Right kidney (tissue), 9 donors: ENCODE data around the gene CTRB1.

Experiments used
- DNase-seq: peaks from one replicate; pipeline ENCODE4 v3.0.0-alpha.2; 2016
- long read RNA-seq, 8 donors: transcript quantifications; one replicate each; lab custom pipeline, GENCODE V29; 2026

CTRB1 gene
- long read RNA-seq, donor 1: 0 reads
- long read RNA-seq, donor 2: 0 reads
- long read RNA-seq, donor 3: 0 reads
- long read RNA-seq, donor 4: 0 reads
- long read RNA-seq, donor 5: 0 reads
- long read RNA-seq, donor 6: 0 reads
- long read RNA-seq, donor 7: 0 reads
- long read RNA-seq, donor 8: 0 reads

DNA sequence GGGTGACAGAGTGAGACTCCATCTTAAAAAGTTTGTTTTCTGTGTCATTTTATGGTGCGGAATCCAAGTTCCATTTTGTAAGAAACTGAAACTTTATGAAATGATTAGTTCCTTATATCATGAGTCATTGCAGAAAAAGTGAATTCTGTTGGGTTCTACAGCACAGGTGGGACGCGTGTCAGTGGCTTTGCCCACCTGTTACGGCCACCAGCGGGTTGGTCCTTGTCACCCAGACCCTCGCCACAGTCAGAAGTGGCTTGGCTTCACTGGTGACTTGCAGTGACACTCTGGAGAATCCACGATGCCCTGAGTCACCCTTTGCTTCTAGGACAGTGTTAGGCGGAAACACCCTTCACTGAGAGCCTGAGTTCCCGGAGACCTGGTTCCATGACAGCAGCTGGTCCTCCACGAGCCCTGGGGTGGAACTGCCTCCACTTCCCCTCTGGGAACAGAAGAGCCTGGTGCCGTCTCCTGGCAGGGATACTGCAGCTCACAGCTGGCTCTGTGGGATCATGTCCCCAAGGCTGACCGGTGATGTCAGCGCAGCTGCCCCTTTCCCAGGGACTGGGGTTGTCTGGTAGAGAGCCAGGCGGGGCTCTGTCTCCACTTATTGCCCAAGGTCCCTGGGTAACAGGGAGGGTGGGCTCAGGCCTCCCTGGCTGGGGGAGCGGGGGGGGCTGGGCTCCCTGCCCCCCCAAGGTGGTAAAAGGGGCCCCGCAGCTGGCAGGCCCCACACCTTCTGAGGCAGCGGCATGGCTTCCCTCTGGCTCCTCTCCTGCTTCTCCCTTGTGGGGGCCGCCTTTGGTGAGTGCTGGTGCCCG is at the start of gene CTRB1:
TSS of gene CTRB1 (plus strand) at position 733 of the 821 bp plus-strand sequence. CDS start at position 753, 20 bp downstream.
- DNase-seq: no peak

DNA sequence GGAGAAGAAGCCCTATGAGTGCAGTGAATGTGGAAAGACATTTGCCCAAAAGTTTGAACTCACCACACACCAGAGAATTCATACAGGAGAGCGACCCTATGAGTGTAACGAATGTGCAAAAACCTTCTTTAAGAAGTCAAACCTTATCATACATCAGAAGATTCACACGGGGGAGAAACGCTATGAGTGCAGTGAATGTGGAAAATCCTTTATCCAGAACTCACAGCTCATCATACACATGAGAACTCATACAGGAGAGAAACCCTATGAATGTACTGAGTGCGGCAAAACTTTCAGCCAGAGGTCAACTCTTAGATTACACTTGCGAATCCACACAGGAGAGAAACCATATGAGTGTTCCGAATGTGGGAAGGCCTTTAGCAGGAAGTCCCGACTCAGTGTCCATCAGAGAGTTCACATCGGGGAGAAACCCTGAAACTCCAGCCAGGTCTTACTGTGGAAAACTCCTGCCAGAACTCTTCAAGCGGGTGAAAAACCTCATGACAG is 48.8 kb upstream of the CTRB1 start:
- DNase-seq: no peak

DNA sequence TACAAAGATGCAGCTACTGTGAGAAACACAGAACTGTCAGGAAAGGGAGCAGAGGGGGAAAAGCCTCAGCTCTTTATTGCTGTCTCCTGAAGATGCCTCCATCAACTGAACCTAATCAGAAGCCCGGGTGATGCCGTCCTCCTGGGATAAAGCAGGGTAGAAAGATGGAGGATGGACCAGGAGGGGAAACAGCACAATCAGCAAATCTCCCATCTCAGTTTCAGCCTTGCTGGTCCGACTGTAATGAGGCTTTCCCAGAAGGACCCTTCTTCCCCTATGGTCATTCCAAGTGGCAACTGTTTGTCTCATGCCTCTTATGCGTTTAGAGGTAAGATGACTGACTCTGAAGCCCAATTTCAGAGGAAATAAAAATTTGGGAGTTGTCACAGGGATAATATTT is 46.2 kb upstream of the CTRB1 start:
- DNase-seq: no peak

DNA sequence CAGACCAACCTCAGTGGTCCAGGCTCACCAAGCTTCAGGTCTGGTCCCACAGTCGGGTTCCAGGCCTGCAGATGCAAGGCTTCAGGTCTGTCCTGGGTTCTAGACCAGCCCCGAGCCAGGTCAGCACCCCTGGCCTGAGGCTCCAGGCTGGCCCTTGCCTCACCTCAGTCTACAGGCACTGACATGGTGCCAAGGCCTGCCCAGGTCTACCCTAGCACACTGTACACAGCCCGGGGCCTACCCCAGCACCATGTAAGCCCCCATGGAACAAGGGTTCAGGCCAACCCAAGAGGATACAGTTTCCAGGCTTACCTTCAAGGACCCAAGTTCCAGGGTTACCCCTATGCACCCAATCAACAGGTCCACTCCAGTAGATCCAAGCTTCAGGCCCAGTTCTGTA is 43.7 kb upstream of the CTRB1 start:
- DNase-seq: no peak

DNA sequence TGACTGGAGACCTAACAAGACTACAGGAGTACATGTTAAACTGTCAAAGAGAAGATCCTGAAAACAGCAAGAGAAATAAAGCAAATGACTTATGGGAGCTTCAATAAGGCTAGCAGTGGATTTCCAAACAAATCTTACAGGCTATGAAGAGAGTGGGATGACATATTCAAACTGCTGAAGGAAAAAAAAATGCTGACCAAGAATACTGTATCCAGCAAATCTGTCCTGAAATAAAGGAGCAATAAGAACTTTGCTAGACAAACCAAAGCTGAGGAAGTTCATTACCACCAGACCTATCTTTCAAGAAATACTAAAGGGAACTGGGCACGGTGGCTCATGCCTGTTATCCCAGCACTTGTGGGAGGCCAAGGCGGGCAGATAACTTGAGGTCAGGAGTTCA is 41.9 kb upstream of the CTRB1 start:
- no peak for DNase-seq

DNA sequence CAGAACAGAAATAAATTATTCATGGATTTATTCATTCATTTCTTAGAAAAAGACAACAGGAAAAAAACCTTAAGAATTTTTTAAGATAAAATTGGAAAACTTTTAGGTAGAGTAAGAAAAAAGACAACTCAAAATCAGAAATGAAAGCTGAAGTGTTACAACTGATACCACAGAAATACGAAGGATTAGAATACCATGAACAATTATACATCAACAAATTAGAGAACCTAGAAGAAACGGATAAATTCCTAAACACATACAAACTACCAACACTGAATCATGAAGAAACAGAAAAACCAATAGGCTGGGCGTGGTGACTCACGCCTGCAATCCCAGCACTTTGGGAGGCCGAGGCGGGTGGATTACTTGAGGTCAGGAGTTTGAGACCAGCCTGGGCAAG is 39.6 kb upstream of the CTRB1 start:
- DNase-seq: no peak

DNA sequence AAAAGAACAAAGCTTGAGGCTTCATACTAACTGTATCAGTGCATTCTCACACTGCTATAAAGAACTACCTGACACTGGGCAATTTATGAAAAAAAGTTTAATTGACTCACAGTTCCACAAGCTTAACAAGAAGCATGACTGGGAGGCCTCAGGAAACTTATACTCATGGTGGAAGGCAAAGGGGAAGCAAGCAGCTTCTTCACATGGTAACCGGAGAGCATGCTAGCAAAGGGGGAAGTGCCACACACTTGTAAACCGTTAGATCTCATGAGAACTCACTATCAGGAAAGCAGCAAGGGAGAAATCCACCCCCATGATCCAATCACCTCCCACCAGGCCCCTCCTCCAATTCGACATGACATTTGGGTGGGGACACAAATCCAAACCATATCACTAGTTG is 37.2 kb upstream of the CTRB1 start:
- DNase-seq: no peak

DNA sequence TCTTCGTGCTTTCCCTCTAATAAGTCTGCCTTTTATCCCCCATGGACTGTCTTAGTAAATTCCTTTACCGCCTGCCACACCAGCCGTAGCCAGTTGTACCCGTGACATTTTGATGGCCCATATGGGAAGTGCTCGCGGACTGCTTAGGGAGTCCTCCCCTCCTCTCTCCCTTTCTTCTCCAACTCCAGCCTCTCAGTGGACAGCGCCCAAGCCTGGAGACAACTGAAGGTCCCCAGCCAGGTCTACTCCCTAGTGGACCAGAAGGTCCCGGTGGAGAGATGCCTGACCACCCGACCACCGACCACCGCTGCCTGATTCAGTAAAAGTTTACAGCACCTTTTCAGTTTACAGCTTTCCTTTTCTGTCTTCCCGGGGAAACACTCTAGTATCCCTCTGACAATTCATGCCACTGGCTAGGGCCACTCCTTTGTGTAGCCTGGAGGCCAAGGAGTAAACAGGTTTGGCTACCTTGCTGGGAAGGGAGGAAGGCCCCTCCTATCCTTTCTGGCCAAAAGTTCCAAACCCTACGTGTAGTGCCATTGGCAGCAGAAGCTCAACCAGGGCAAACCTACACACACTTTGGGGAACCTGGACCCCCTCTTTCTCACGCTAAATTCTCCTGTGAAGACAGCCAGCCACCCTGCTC is 29.8 kb upstream of the CTRB1 start:
- DNase-seq: no peak

DNA sequence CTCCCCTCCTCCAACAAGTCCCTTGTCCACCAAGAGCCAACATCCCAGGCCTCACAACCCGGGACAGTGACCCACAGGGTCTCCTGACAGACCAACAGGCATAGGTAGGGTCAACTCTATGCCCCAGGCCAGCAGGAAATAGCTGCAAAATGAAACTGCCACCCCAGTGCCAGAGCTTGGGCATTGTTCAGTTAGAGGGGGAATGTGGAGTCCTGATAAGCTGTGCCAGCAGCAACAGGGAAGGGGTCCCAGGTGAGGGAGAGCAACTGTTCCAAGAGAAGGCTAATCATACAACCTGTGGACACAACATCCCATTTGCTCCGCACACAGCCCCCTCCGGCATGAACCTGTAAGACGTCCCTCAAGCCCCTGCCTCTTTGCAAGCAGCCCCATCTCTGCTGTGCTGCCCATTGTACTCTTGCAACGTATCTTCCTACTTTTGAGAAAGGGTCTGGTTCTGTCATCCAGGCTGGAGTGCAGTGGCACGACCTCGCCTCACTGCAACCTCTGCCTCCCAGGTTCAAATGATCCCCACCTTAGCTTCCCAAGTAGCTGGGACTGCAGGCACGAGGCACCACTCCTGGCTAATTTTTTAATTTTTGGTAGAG is 29.0 kb upstream of the CTRB1 start:
- no peak for DNase-seq

DNA sequence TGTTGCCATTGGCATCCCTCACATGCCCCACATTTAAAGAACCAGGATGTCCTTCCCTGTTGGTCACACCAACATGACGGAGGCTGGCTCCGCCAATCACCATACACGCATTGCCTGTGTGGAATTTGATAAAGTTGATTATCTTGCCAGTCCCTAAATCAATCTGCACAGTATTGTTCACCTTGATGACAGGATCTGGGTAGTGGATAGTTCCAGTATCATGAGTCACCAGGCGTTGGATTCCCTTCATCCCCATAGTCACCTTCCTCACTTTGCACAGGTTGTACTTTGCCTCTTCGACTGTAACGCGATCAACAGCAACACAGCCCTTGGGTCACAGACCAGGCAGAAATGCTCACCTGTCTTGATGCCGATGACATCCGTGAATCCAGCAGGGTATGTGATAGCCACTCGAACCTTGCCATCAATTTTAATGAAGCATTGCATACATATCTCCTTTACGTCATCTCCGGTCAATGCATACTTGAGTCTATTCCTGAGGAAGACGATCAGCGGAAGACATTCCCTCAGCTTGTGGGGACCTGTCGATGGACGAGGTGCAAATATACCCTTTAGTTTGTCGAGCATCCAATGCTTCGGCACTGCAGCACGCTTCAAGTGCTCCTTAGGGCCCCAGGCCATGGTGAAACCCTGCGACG is 26.1 kb upstream of the CTRB1 start:
- no peak for DNase-seq

DNA sequence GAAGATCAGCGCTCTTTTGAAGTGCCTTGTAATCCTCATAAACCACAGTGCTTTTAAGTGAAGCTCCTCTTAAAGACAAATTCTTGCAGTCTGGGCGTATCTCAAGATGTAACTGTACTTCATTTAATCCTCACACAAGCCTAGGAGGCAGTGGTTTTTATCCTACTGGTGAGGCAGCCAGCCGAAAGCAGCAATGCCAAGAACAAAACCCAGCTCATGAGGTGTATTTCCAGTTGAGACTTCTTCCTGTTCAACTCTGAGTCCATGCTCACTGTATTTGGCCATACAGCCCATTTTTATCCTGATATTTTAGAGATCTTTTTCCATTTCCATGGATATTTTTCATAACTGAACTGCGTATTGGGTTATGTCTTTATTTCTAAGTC is 25.5 kb upstream of the CTRB1 start:
- no peak for DNase-seq

DNA sequence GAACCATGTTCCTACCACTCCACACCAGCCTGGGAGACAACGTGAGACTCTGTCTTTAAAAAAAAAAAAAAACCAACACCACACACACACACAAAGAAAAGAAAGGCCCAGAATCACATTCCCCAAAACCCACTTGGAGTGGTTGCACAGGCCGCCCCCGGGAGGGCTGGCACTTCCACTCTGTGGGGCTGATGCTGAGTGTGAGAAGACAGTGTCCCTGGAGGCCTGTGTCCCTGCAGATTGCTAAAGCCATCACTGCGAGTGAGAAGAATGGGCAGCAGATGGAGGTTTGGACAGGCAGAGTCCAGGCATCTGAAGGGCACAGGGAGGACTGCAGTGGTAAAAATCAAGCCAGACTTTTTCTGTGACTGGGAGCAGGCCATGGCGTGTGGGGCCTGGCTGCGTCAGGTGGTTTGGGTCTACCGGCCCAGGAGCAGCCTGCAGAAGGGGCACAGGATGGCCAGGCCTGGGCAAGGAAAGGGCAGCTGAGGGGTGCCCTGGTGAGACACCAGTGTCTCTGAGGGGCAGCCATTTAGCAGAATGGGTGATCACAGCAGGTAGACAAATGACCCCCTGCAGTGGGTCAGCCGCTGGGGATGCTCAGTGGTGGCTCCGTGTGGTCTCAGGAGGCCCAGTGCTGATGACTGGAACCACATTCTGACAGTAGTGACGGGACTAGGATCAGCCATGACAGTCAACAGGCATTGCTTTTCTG is 24.9 kb upstream of the CTRB1 start:
- DNase-seq: no peak

DNA sequence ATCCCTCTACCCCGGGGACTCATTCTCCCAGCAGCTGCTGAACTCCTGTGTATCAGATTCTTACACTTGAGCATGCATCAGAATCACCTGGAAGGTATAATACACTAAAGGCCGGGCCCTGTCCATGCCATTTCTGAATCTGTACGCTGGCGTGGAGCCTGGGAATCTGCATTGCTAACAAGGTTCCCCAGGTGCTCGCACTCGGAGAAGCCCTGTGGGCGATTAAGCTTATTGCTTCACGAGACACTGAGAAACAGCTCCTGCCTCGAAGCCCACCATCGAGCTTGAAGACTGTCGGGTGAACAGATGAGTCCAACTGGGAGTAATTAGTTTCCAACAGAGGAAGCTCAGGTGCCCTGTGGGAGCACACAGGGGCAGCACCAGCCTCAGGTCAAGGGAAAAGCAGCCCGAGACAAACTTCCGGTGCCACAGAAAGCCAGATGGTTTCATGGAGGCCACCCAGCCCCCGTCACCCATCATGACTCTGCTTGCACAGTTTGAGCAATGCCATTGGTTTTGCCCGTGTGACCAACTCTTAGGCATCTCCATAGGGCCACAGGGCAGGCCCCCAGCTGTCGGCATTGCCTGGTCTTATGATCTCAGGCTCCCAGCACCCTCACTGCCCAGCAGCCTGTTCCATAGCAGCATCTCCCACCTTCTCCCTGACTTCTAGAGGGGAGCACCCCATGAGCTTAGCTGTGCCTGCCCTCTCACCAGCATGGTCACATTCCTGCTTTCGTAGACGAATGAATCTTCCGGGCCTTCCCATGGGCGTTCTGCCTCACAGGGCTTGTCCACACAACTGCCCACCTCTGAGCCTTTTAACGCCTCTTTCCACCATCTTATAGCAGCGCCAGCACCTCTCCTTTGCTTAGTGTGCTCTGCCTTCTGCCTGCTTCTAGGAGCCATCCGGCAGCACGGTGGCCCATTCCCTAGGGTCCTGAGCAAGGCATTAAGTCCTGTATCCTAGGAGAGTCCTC is 22.7 kb upstream of the CTRB1 start:
- DNase-seq: no peak

DNA sequence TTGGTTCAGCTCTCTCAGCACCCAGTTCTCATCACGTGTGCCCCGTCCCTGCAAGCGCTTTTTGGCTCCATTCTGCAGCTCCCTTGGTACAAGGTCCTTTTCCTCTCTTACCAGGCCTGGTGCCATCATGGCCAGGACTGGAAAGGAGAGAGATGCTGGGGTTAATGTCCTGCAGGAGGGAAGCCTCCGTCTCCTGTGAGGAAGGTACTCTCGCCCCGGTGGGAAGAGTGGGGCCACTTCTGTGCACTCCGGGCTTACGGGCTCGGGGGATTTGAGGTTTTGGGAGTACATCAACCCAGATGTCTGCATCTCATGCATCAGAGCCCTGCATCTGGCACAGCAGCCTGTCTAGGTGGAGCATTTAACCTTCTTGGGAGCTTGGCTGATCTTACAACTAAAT is 22.0 kb upstream of the CTRB1 start:
- no peak for DNase-seq

DNA sequence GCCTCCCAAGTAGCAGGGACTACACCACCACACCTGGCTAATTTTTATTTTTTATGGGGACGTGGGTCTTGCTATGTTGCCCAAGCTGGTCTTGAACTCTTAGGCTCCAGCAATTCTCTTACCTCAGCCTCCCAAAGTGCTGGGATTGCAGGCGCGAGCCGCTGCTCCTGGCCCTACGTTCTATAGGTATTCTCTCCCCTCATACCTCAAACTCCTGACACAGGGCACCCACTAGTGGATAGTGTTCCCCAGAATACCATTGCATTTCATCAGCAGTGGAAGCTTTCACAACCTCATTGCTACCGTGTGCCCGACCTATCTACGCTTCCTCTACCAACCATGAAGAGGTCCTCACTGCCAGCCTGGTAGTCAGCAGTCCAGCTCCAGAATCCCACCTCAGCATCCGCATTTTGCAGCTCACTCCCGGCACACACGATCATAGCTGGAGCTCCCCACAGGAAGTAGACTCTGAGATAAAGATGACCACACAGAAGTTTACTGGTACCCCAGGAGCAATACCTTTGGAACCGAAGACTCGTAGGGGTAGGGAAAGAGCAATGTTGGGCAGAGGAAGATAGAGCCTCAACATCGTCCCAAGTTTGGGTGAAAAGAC is 21.2 kb upstream of the CTRB1 start:
- DNase-seq: no peak

DNA sequence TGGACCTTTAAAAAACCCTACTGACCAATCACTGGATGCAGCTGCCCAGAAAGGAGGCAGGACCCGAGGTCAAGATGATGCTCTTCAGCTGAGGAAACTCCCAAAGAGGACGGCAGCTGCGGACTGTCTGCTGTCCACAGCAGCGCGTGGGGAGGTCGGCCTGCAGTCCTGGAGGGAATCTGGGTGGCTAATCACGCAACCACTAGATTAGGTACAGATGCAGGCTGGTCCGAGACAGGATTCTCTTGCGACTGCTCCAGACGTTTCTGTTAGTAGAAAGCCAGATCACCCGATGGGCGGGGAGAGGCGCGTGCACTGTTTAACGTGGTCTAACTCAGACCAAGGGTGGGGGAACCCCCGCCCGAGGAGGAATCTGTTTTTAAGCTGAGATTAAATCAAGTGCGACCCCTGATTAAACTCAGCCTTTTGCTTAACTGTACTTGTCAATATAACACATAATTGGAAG is 20.6 kb upstream of the CTRB1 start:
- no peak for DNase-seq

DNA sequence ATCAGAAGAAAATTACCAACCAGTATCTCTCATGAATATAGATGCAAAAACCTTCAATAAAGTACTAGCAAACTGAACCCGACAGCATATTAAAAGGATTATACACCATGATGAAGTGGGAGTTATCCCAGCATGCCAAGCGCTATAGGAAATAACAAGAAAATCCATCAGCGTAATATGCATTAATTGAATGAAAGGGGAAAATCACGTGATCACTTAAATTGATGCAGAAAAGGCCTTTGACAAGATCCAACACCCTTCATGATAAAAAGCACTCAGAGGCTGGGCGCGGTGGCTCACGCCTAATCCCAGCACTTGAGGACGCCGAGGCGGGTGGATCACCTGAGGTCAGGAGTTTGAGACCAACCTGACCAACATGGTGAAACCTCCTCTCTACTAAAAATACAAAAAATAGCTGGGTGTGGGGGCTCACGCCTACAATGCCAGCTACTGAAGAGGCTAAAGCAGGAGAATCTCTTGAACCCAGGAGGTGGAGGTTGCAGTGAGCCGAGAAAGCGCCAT is 16.7 kb upstream of the CTRB1 start:
- DNase-seq: no peak

DNA sequence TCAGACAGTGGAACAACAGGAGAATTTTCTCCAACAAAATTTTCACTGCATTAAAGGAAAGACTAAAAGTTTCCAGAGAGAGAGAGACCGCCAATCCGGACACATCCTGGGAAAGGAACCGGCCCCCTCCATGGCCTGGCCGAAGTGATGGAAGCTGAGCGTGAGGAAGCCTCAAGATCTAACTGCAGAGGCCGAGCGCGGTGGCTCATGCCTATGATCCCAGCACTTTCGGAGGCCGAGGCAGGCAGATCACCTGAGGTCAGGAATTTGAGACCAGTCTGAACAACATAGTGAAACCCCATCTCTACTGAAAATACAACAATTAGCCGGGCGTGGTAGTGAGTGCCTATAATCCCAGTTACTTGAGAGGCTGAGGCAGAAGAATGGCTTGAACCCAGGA is 15.7 kb upstream of the CTRB1 start:
- DNase-seq: no peak

DNA sequence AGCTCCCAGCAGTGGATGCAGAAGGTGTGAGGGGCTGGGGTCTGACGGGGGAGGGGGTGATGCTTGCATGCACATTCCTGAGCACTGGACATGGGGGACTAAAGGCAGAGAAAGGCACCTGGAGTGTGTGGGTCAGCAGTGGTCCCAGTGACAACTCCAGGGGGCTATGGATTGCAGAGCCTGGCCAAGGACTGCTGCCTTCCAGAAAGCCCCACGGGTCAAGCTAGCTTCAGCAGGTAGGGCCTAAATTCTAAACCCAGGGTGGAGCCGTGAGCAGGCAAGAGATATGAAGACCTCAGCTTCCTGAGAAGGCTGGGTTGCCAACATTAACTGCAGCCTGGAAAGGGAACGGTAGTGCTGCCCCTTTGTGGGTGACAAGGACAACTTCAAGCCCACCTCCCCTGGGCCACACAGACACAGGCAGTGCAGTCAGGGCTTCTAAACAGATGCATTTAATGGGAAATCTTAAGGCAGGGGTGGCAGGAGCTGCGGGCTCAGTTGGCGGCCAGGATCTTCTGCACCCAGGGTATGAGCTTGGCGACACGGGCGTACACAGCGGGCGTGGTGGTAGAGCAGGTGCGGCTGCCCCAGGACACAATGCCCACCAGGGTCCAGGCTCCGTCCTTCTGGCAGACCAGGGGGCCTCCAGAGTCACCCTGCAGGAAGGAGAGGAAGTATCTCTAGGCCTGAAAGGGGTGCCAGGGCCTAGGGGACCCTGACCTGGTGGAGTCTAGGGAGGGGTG is 14.9 kb upstream of the CTRB1 start:
- no peak for DNase-seq
